Type B pancreatic cell (in vitro differentiated cells): ENCODE measurements around the gene CRYZL1. TPM values are rescaled to one million over a fixed set of nuclear protein-coding genes. Genes with fewer than 3 reads are reported as not detected.
A peak's percentile ranks its signal among the peaks of the same experiment; 100 is the strongest.

Experiments used
- DNase-seq: peaks from one replicate; pipeline ENCODE4 v3.0.0; 2021; ENCODE audit warnings: mixed read lengths; ENCODE audit not compliant: unreplicated experiment; ENCODE audit errors: extremely low spot score
- H3K27ac Mint-ChIP-seq: 2 replicates; pipeline ENCODE4 v1.8.0; 2021; ENCODE audit warnings: mild to moderate bottlenecking, mixed read lengths
- H3K27me3 Mint-ChIP-seq: 2 replicates; pipeline ENCODE4 v1.8.0; 2021; ENCODE audit warnings: mixed read lengths
- H3K36me3 Mint-ChIP-seq: 2 replicates; pipeline ENCODE4 v1.8.0; 2021; ENCODE audit warnings: mixed read lengths
- H3K4me1 Mint-ChIP-seq: one replicate; pipeline ENCODE4 v1.8.0; 2021; ENCODE audit warnings: mixed read lengths; ENCODE audit not compliant: unreplicated experiment
- H3K4me3 Mint-ChIP-seq: 2 replicates; pipeline ENCODE4 v1.8.0; 2021; ENCODE audit warnings: mild to moderate bottlenecking, mixed read lengths
- H3K9me3 Mint-ChIP-seq: 2 replicates; pipeline ENCODE4 v1.8.0; 2021; ENCODE audit warnings: mixed read lengths
- CTCF ChIP-seq: fragments of 200-600 bp; sonication (generic); conservative IDR thresholded peaks from 2 replicates; pipeline ENCODE4 v1.5.0; 2021; ENCODE audit warnings: antibody characterized with exemption, mild to moderate bottlenecking
- long read RNA-seq: library from polyadenylated mRNA; unstranded; transcript quantifications from one replicate; pipeline ENCODE4 v2.0.0, GENCODE V29; 2020
- total RNA-seq: library from RNA; stranded (reverse); gene quantifications from 2 replicates; pipeline ENCODE4 v1.2.1, GENCODE V29; 2021; ENCODE audit warnings: low replicate concordance

Gene CRYZL1
- total RNA-seq = 36.8 and 50.4 TPM in 2 replicates
- long read RNA-seq, transcript CRYZL1-203 (13 exons, 1,482 nt) = minor isoform, 8 of 141 reads
- long read RNA-seq, transcript CRYZL1-204 (13 exons, 1,617 nt) = major isoform, 68 of 141 reads
- long read RNA-seq, transcript CRYZL1-209 (12 exons, 2,558 nt) = minor isoform, 15 of 141 reads
- long read RNA-seq, partial matches to known transcripts = 22 of 141 reads
- long read RNA-seq, other reads (novel, unspliced or antisense) = 27 of 141 reads

- peak within 1 kb of the TSS; percentile 97 for H3K4me3 Mint-ChIP-seq
- peak; percentile 100 for DNase-seq
- peaks cover 19% of the 10 kb centered on the region for H3K4me1 Mint-ChIP-seq
- peaks cover 13% of the 10 kb centered on the region for H3K36me3 Mint-ChIP-seq
- peak within 1 kb of the TSS; percentile 98 for H3K27ac Mint-ChIP-seq
- TF ChIP-seq CTCF = no peak
- no peaks in the 10 kb centered on the region for H3K9me3 Mint-ChIP-seq
- no peaks in the 10 kb centered on the region for H3K27me3 Mint-ChIP-seq
Measured at GRCh38 chr21:33641352-33642026, at the start of gene CRYZL1. Gene CRYZL1, minus strand, starts transcription at chr21:33641741. Its CDS starts 10,190 bp downstream, at chr21:33631551.

DNA sequence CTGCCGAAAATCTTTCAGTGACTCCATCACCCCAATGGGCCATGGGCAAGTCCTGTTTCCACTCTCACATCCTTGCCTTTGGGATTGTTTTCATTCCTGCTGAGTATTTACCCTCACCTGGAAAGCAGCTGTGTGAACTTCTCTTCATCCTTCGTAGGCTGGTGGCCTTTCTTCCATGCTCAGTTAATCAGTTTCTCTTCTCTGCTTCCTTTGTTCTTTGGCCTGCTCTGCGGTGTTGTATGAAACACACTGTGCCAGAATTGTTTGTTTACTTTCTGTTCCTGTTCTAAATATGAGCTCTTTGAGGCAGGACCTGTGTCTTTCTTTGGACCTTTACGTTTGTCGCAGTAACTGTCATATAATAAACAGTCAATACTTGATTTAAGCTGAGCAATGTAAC is 49.3 kb upstream of the CRYZL1 start:
- H3K4me1 Mint-ChIP-seq = peaks cover 48% of the 10 kb centered on the region

DNA sequence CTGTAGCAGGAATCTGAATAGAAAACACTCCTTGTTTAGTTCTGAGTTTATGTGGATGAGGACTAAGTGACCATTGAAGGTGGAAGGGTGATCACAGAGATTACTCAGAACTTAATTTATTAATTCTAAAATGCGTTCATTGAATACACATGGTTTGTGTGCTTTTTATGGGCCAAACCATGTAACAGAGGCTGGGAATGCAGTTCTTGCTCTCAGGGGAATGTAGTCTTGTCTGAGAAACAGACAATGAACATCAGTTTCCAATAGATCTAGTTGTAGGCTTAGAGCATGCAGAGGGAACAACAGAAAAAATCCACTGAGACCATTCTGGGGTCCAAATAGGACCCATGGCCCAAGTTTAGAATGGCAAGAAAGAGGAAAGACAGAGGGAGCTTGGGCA is 46.8 kb upstream of the CRYZL1 start:
- Mint-ChIP-seq H3K27ac (no peak overlapping the region), H3K36me3 (peaks cover 6% of the 10 kb centered on the region), H3K9me3 (no peaks in the 10 kb centered on the region), H3K4me3 (no peak overlapping the region), H3K27me3 (no peaks in the 10 kb centered on the region), H3K4me1 (peaks cover 63% of the 10 kb centered on the region)
- no peak for TF ChIP-seq CTCF
- no peak for DNase-seq

More for the DNA sequence above, 49.3 kb upstream of the CRYZL1 start:
- peaks cover 6% of the 10 kb centered on the region for H3K36me3 Mint-ChIP-seq
- no peaks in the 10 kb centered on the region for H3K9me3 Mint-ChIP-seq
- TF ChIP-seq CTCF = no peak
- peak overlapping the region; percentile 1 for H3K27ac Mint-ChIP-seq
- DNase-seq = no peak
- no peaks in the 10 kb centered on the region for H3K27me3 Mint-ChIP-seq
- H3K4me3 Mint-ChIP-seq = peak overlapping the region; percentile 4

GRCh38 chr21:33687634-33688033 is 46.1 kb upstream of the CRYZL1 start:
- Mint-ChIP-seq H3K36me3 (peaks cover 6% of the 10 kb centered on the region), H3K27me3 (no peaks in the 10 kb centered on the region), H3K27ac (no peak overlapping the region), H3K9me3 (no peaks in the 10 kb centered on the region), H3K4me3 (no peak overlapping the region), H3K4me1 (peaks cover 64% of the 10 kb centered on the region)
- DNase-seq = no peak
- TF ChIP-seq CTCF = no peak

DNA sequence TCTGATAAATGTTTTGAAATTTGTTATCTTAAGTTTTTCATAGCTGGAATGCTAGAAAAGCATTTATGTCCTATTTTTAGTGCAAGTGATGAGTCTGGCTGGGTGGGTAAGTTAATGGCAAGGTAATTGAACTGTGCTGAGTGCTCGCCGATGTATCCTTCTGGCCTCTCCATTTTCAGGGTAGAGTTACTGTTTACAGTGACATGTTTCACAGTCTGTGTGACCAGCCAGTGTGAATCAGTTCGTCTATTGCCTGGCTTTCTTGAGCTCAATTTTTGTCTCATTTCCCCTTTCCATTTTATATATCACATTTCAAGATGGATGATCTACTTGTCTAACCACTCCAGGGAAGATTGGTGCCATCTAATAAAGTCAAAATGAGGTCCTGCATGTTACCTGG is 44.8 kb upstream of the CRYZL1 start:
- Mint-ChIP-seq H3K9me3 (no peaks in the 10 kb centered on the region), H3K36me3 (peaks cover 6% of the 10 kb centered on the region), H3K27ac (peak overlapping the region; percentile 71), H3K4me1 (peaks cover 58% of the 10 kb centered on the region), H3K27me3 (no peaks in the 10 kb centered on the region), H3K4me3 (peak overlapping the region; percentile 39)
- no peak for DNase-seq
- no peak for TF ChIP-seq CTCF
